Trophoblast cell (in vitro differentiated cells and primary cell): Measurements from ENCODE around the gene MACROD2.

Experiments
- DNase-seq, 2 donors: peaks; one replicate each; pipeline ENCODE4 v3.0.0-alpha.2; 2016
- H2AFZ ChIP-seq: 2 replicates; pipeline ENCODE4 v1.6.1; 2013; ENCODE audit warnings: low read length, moderate library complexity, mild to moderate bottlenecking; ENCODE audit not compliant: insufficient read depth, poor library complexity
- H2AK5ac ChIP-seq: 2 replicates; pipeline ENCODE4 v1.6.1; 2013; ENCODE audit warnings: mild to moderate bottlenecking, low read length
- H2BK120ac ChIP-seq: 2 replicates; pipeline ENCODE4 v1.6.1; 2013; ENCODE audit warnings: low read length, mild to moderate bottlenecking, moderate library complexity; ENCODE audit not compliant: insufficient read depth, poor library complexity
- H2BK12ac ChIP-seq: 2 replicates; pipeline ENCODE4 v1.6.1; 2013; ENCODE audit warnings: mild to moderate bottlenecking, low read length, moderate library complexity
- H2BK5ac ChIP-seq: 2 replicates; pipeline ENCODE4 v1.6.1; 2013; ENCODE audit warnings: low read length, low read depth, moderate library complexity, mild to moderate bottlenecking; ENCODE audit not compliant: poor library complexity
- H3K14ac ChIP-seq: 2 replicates; pipeline ENCODE4 v1.6.1; 2013; ENCODE audit warnings: mild to moderate bottlenecking, low read length
- H3K18ac ChIP-seq: 2 replicates; pipeline ENCODE4 v1.6.1; 2013; ENCODE audit warnings: mild to moderate bottlenecking, low read length
- H3K23ac ChIP-seq: 2 replicates; pipeline ENCODE4 v1.6.1; 2013; ENCODE audit warnings: low read length
- H3K27ac ChIP-seq: 2 replicates; pipeline ENCODE4 v1.5.1; 2013; ENCODE audit warnings: low read depth, mild to moderate bottlenecking, inconsistent platforms, low read length, moderate library complexity
- H3K27me3 ChIP-seq: 2 replicates; pipeline ENCODE4 v1.6.1; 2013; ENCODE audit warnings: inconsistent platforms, mild to moderate bottlenecking, low read length, moderate library complexity; ENCODE audit not compliant: insufficient read depth
- H3K36me3 ChIP-seq, 2 experiments: 1 replicate in 1 of 2; 2 replicates in 1 of 2; pipeline ENCODE4 v1.6.1; 2013; ENCODE audit warnings: low read length in 2 of 2, mild to moderate bottlenecking in 2 of 2, moderate library complexity in 1 of 2; ENCODE audit not compliant: insufficient read depth in 2 of 2, control insufficient read depth in 1 of 2
- H3K4ac ChIP-seq: 2 replicates; pipeline ENCODE4 v1.6.1; 2013; ENCODE audit warnings: low read depth, mild to moderate bottlenecking, low read length, moderate library complexity
- H3K4me1 ChIP-seq, 2 experiments: 1 replicate in 1 of 2; 2 replicates in 1 of 2; pipeline ENCODE4 v1.6.1; 2013; ENCODE audit warnings: low read length in 2 of 2, mild to moderate bottlenecking in 2 of 2, moderate library complexity in 1 of 2; ENCODE audit not compliant: insufficient read depth in 2 of 2, control insufficient read depth in 1 of 2
- H3K4me2 ChIP-seq: 2 replicates; pipeline ENCODE4 v1.6.1; 2013; ENCODE audit warnings: inconsistent platforms, mild to moderate bottlenecking, low read length, moderate library complexity
- H3K4me3 ChIP-seq: 2 replicates; pipeline ENCODE4 v1.5.1; 2013; ENCODE audit warnings: mild to moderate bottlenecking, low read depth, low read length, inconsistent platforms
- H3K79me1 ChIP-seq: one replicate; pipeline ENCODE4 v1.6.1; 2013; ENCODE audit warnings: low read length
- H3K79me2 ChIP-seq: 2 replicates; pipeline ENCODE4 v1.6.1; 2013; ENCODE audit warnings: low read length, mild to moderate bottlenecking; ENCODE audit not compliant: control insufficient read depth, insufficient read depth, poor library complexity
- H3K9ac ChIP-seq: 2 replicates; pipeline ENCODE4 v1.6.1; 2013; ENCODE audit warnings: mild to moderate bottlenecking, low read length
- H3K9me3 ChIP-seq: 2 replicates; pipeline ENCODE4 v1.6.1; 2013; ENCODE audit warnings: low read depth, mild to moderate bottlenecking, control low read depth, inconsistent platforms, low read length; ENCODE audit not compliant: insufficient read depth
- H4K12ac ChIP-seq: 2 replicates; pipeline ENCODE4 v1.6.1; 2013; ENCODE audit warnings: low read depth, mild to moderate bottlenecking, low read length, moderate library complexity
- H4K8ac ChIP-seq: 2 replicates; pipeline ENCODE4 v1.6.1; 2013; ENCODE audit warnings: low read depth, mild to moderate bottlenecking, low read length, moderate library complexity
- H4K91ac ChIP-seq: one replicate; pipeline ENCODE4 v1.6.1; 2013; ENCODE audit warnings: low read depth, mild to moderate bottlenecking, low read length, moderate library complexity
- WGBS: extraction: QIAGEN DNeasy Blood & Tissue Kit; methylation state at CpG from one replicate; pipeline ENCODE4 v1.1.7; 2013; ENCODE audit warnings: missing lambda C conversion rate; ENCODE audit not compliant: insufficient read length, insufficient coverage; ENCODE audit errors: extremely low coverage; 5-methylcytosine and 5-hydroxymethylcytosine counted together

Gene MACROD2

DNA sequence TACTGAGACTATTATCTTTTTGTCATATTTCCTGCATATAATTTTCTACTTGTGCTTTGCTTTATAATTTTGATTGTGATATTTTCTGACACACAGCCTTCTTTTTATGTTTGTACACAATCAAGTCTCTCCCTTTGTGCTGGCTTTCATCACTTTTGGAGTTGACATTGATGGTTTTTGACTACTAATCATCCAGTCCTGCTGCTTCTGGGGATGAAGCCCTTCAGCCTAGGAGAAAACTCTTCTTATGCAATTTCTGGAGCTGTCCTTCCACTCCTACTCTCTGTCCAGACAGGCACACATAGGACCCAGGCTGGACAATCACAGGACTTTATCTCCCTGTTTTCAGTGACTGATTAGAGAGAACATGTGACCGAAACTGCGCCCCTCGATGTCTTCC is 2063.0 kb downstream of the MACROD2 start:
- H3K36me3 ChIP-seq: no peaks in the 10 kb centered on the region
- H2BK120ac ChIP-seq: no peak overlapping the region
- no peak overlapping the region for H3K4me3 ChIP-seq
- H2BK5ac ChIP-seq: no peak overlapping the region
- no peak overlapping the region for H3K27ac ChIP-seq
- no peak overlapping the region for H3K4ac ChIP-seq
- H3K27me3 ChIP-seq: no peaks in the 10 kb centered on the region
- H4K91ac ChIP-seq: no peak overlapping the region
- H3K79me1 ChIP-seq: no peaks in the 10 kb centered on the region
- H3K9me3 ChIP-seq: no peaks in the 10 kb centered on the region
- H3K18ac ChIP-seq: no peak overlapping the region
- H2BK12ac ChIP-seq: no peak overlapping the region
- no peaks in the 10 kb centered on the region for H3K79me2 ChIP-seq
- no peak overlapping the region for H3K14ac ChIP-seq
- no peak for DNase-seq
- no peaks in the 10 kb centered on the region for H3K4me1 ChIP-seq
- H4K8ac ChIP-seq: no peak overlapping the region
- H2AK5ac ChIP-seq: no peak overlapping the region
- H3K23ac ChIP-seq: no peak overlapping the region
- H3K9ac ChIP-seq: no peak overlapping the region
- H3K4me2 ChIP-seq: no peak overlapping the region
- no CpG with 5 or more reads among the region's 3 CpGs for WGBS
- H4K12ac ChIP-seq: no peak overlapping the region
- H2AFZ ChIP-seq: no peak overlapping the region

DNA sequence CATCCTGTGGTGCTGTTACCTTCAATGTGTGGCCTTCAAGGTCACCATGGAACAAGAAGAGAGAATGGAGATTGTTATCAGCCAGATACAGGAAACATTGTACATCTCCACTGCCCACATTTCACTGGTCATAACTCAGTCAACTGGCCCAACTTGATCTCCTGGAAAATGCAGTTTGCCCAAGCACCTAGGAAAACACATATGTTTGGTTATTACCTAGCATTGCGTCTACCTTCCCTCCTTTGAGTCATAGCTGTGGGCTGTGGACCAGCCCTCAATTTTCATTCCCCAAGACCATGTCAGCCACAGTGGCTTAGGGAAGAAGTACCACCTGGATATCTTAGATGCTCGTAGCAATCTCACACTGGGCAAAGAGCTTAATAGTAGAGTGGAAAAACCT is 2064.5 kb downstream of the MACROD2 start:
- Histone ChIP-seq H3K4me2 (no peak overlapping the region), H3K27ac (no peak overlapping the region), H4K91ac (no peak overlapping the region), H3K4me3 (no peak overlapping the region), H3K9me3 (no peaks in the 10 kb centered on the region), H2BK12ac (no peak overlapping the region), H3K4ac (no peak overlapping the region), H3K36me3 (no peaks in the 10 kb centered on the region), H3K79me1 (no peaks in the 10 kb centered on the region), H3K9ac (no peak overlapping the region), H3K4me1 (no peaks in the 10 kb centered on the region), H3K27me3 (no peaks in the 10 kb centered on the region), H3K23ac (no peak overlapping the region), H3K79me2 (no peaks in the 10 kb centered on the region), H4K12ac (no peak overlapping the region), H4K8ac (no peak overlapping the region), H3K14ac (no peak overlapping the region), H3K18ac (no peak overlapping the region), H2BK120ac (no peak overlapping the region), H2BK5ac (no peak overlapping the region), H2AFZ (no peak overlapping the region), H2AK5ac (no peak overlapping the region)
- peak; percentile 63 to 99 for DNase-seq
- WGBS: no CpG with 5 or more reads among the region's 2 CpGs

DNA sequence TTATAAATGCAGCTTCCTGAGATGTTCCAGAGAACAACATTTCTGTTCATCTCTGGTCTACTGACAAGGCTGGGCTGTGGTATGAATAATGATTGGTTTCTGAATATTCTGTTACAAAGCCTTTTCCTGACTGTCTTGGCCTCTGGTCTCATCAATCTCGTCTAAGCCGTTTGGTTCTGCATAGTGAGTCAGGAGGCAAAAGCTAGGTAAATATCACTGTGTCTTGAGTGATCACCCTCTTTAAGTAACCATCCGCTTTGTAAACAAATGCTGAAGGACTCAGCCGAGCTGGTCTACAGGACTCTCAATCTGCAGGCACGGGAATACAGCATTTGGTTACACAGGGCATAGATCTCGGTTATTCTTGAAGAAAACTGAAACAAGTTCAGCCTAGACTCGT is 2066.0 kb downstream of the MACROD2 start:
- no peak overlapping the region for H2BK12ac ChIP-seq
- no CpG with 5 or more reads among the region's 7 CpGs for WGBS
- no peak overlapping the region for H2AFZ ChIP-seq
- no peaks in the 10 kb centered on the region for H3K36me3 ChIP-seq
- no peaks in the 10 kb centered on the region for H3K4me1 ChIP-seq
- H3K27ac ChIP-seq: no peak overlapping the region
- H3K23ac ChIP-seq: no peak overlapping the region
- H3K9me3 ChIP-seq: no peaks in the 10 kb centered on the region
- no peak overlapping the region for H4K91ac ChIP-seq
- H3K79me1 ChIP-seq: no peaks in the 10 kb centered on the region
- no peaks in the 10 kb centered on the region for H3K27me3 ChIP-seq
- H4K12ac ChIP-seq: no peak overlapping the region
- no peak overlapping the region for H3K4me2 ChIP-seq
- no peak overlapping the region for H3K4me3 ChIP-seq
- no peak overlapping the region for H2AK5ac ChIP-seq
- no peak overlapping the region for H3K14ac ChIP-seq
- H3K4ac ChIP-seq: no peak overlapping the region
- H3K9ac ChIP-seq: no peak overlapping the region
- DNase-seq: no peak
- no peak overlapping the region for H2BK5ac ChIP-seq
- H3K18ac ChIP-seq: no peak overlapping the region
- H4K8ac ChIP-seq: no peak overlapping the region
- H3K79me2 ChIP-seq: no peaks in the 10 kb centered on the region
- no peak overlapping the region for H2BK120ac ChIP-seq

GRCh38 chr20:16062661-16063581 is 2067.6 kb downstream of the MACROD2 start:
- no peaks in the 10 kb centered on the region for H3K36me3 ChIP-seq
- H3K4me1 ChIP-seq: no peaks in the 10 kb centered on the region
- no peak overlapping the region for H3K4me3 ChIP-seq
- no peak overlapping the region for H4K12ac ChIP-seq
- no peaks in the 10 kb centered on the region for H3K79me1 ChIP-seq
- H3K27me3 ChIP-seq: no peaks in the 10 kb centered on the region
- no CpG with 5 or more reads among the region's 10 CpGs for WGBS
- H3K14ac ChIP-seq: no peak overlapping the region
- no peak overlapping the region for H2BK5ac ChIP-seq
- H2AK5ac ChIP-seq: no peak overlapping the region
- H2AFZ ChIP-seq: no peak overlapping the region
- H3K4ac ChIP-seq: no peak overlapping the region
- H3K27ac ChIP-seq: no peak overlapping the region
- no peak overlapping the region for H2BK12ac ChIP-seq
- no peak overlapping the region for H4K91ac ChIP-seq
- H3K9me3 ChIP-seq: no peaks in the 10 kb centered on the region
- no peak overlapping the region for H3K23ac ChIP-seq
- no peak overlapping the region for H3K18ac ChIP-seq
- no peaks in the 10 kb centered on the region for H3K79me2 ChIP-seq
- no peak overlapping the region for H3K9ac ChIP-seq
- no peak overlapping the region for H3K4me2 ChIP-seq
- DNase-seq: no peak
- H4K8ac ChIP-seq: no peak overlapping the region
- no peak overlapping the region for H2BK120ac ChIP-seq
